MM.1S (cell line): ENCODE measurements around the gene P2RX2.

ENCODE experiments used
- DNase-seq: peaks from one replicate; pipeline ENCODE4 v3.0.0-alpha.2; 2015
- H2AFZ ChIP-seq: fragments of 300-600 bp; sonication (generic); 2 replicates; pipeline ENCODE4 v1.6.0; 2016; ENCODE audit warnings: antibody characterized with exemption, low read length
- H3F3A ChIP-seq: fragments of 300-600 bp; sonication (generic); 2 replicates; pipeline ENCODE4 v1.6.1; 2016; ENCODE audit warnings: mild to moderate bottlenecking, antibody characterized with exemption, low read length, moderate library complexity, mixed read lengths; ENCODE audit not compliant: insufficient read depth
- H3K27ac ChIP-seq: fragments of 300-600 bp; sonication (generic); 2 replicates; pipeline ENCODE4 v1.5.1; 2016; ENCODE audit warnings: mild to moderate bottlenecking, low read length
- H3K27me3 ChIP-seq: fragments of 300-600 bp; sonication (generic); replicated peaks from 2 replicates; pipeline ENCODE4 v1.6.0; 2016; ENCODE audit warnings: low read length; ENCODE audit not compliant: insufficient read depth
- H3K36me3 ChIP-seq: fragments of 300-600 bp; sonication (generic); replicated peaks from 2 replicates; pipeline ENCODE4 v1.6.1; 2016; ENCODE audit warnings: mild to moderate bottlenecking, low read length, mixed read lengths; ENCODE audit not compliant: insufficient read depth
- H3K4me1 ChIP-seq: fragments of 300-600 bp; sonication (generic); 2 replicates; pipeline ENCODE4 v1.6.1; 2016; ENCODE audit warnings: low read length, mixed read lengths
- H3K4me2 ChIP-seq: fragments of 300-600 bp; sonication (generic); 2 replicates; pipeline ENCODE4 v1.6.0; 2016; ENCODE audit warnings: low read depth, low read length
- H3K4me3 ChIP-seq: fragments of 300-600 bp; sonication (generic); 2 replicates; pipeline ENCODE4 v1.5.1; 2016; ENCODE audit warnings: low read length, mixed read lengths
- H3K79me2 ChIP-seq: fragments of 300-600 bp; sonication (generic); 2 replicates; pipeline ENCODE4 v1.6.1; 2016; ENCODE audit warnings: mixed run types, low read length, mixed read lengths
- H3K9ac ChIP-seq: fragments of 300-600 bp; sonication (generic); 2 replicates; pipeline ENCODE4 v1.6.1; 2016; ENCODE audit warnings: low read length, mixed read lengths
- H3K9me2 ChIP-seq: fragments of 300-600 bp; sonication (generic); replicated peaks from 2 replicates; pipeline ENCODE4 v1.6.1; 2016; ENCODE audit warnings: mild to moderate bottlenecking, low read length, mixed read lengths; ENCODE audit not compliant: insufficient read depth
- H3K9me3 ChIP-seq: fragments of 300-600 bp; sonication (generic); replicated peaks from 2 replicates; pipeline ENCODE4 v1.6.1; 2016; ENCODE audit warnings: mild to moderate bottlenecking, low read length, mixed read lengths; ENCODE audit not compliant: insufficient read depth
- H4K20me1 ChIP-seq: fragments of 300-600 bp; sonication (generic); 2 replicates; pipeline ENCODE4 v1.6.1; 2016; ENCODE audit warnings: mild to moderate bottlenecking, low read length, moderate library complexity, mixed read lengths; ENCODE audit not compliant: insufficient read depth
- CTCF ChIP-seq: fragments of 300-600 bp; sonication (generic); IDR thresholded peaks from 2 replicates; pipeline ENCODE4 v1.5.1; 2016; ENCODE audit warnings: antibody characterized with exemption, low read length, mixed read lengths
- EZH2 ChIP-seq: fragments of 300-600 bp; sonication (generic); optimal IDR thresholded peaks from 2 replicates; pipeline ENCODE3; 2017; ENCODE audit warnings: low read depth, mild to moderate bottlenecking, antibody characterized with exemption, low read length, mixed read lengths
- EZH2phosphoT487 ChIP-seq: fragments of 300-600 bp; sonication (generic); IDR thresholded peaks from 2 replicates; pipeline ENCODE4 v1.6.1; 2018; ENCODE audit warnings: antibody characterized with exemption, low read length

Gene P2RX2

DNA sequence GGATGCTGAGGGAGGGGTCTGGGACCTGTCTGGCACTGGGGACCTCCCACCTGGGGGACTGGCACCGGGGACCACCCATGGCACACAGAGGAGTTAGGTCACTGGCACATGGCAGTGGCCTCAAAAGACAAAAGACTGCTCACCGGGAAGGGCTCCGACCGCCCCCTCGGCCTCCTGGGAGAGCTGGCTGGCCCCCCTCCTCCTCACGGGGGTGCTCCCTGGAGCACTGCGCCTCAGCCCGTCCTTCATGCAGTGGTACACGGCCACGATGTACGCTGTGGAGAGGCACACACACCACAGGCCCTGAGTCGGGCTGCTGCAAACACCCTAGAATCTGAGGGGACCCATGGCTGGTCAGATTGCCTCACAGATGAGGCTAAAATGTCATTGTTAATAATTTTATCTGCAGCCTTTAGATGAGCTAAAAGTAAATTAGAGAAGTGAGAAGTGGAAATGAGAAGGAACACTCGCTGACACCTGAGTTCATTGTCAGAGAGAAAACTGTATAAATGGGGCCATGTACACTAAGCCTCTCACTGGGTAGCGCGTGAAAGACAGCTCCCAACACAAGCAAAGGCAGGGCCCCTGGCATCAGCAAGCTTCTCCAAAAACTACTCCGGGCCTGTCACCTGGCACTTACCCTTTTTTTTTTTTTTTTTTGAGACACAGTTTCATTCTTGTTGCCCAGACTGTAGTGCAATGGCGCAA is 14.1 kb downstream of the P2RX2 start:
- Histone ChIP-seq H3K79me2 (no peaks in the 10 kb centered on the region), H3K4me2 (no peak overlapping the region), H3K9me3 (no peaks in the 10 kb centered on the region), H3K27me3 (no peaks in the 10 kb centered on the region), H2AFZ (no peak overlapping the region), H3K27ac (no peak overlapping the region), H3F3A (no peaks in the 10 kb centered on the region), H3K4me3 (no peak overlapping the region), H3K9ac (no peak overlapping the region), H3K36me3 (no peaks in the 10 kb centered on the region), H4K20me1 (no peaks in the 10 kb centered on the region), H3K9me2 (no peaks in the 10 kb centered on the region), H3K4me1 (no peaks in the 10 kb centered on the region)
- TF ChIP-seq EZH2 (no peak), EZH2phosphoT487 (no peak), CTCF (no peak)
- DNase-seq, result no peak

GRCh38 chr12:132633398-132633797 is 14.8 kb downstream of the P2RX2 start:
- DNase-seq, result no peak
- Histone ChIP-seq H3K79me2 (no peaks in the 10 kb centered on the region), H3K27ac (no peak overlapping the region), H3K4me1 (no peaks in the 10 kb centered on the region), H3K36me3 (no peaks in the 10 kb centered on the region), H3K4me2 (no peak overlapping the region), H3F3A (no peaks in the 10 kb centered on the region), H3K4me3 (no peak overlapping the region), H3K9me3 (no peaks in the 10 kb centered on the region), H3K27me3 (no peaks in the 10 kb centered on the region), H3K9ac (no peak overlapping the region), H3K9me2 (no peaks in the 10 kb centered on the region), H2AFZ (no peak overlapping the region), H4K20me1 (no peaks in the 10 kb centered on the region)
- TF ChIP-seq EZH2 (no peak), CTCF (no peak), EZH2phosphoT487 (no peak)

DNA sequence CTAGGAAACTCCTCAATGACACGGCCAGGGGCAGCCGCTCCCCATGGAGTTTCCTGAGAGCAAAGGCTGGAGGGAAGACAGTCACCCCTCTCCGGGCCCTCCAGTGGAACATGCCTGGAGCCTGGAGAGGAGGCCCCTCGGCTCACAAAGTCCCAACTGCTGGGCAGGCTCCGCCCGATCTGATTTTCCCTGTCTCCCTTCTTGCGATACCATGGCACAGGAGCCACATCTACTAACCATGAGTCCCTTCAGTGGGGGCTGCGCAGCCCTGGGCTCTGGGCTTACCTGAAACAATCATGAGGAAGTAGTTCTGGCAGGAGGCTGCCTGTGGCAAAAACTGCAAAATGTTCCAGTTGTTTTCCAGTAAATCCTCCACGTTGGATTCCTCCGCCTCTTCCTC is 15.3 kb downstream of the P2RX2 start:
- H3K9ac ChIP-seq, result no peak overlapping the region
- H3K4me2 ChIP-seq, result no peak overlapping the region
- H3K27ac ChIP-seq, result no peak overlapping the region
- no peaks in the 10 kb centered on the region for H4K20me1 ChIP-seq
- H3K9me3 ChIP-seq, result no peaks in the 10 kb centered on the region
- no peak for TF ChIP-seq EZH2phosphoT487
- no peak for TF ChIP-seq EZH2
- no peak for TF ChIP-seq CTCF
- H3K36me3 ChIP-seq, result no peaks in the 10 kb centered on the region
- no peaks in the 10 kb centered on the region for H3K27me3 ChIP-seq
- H3K4me3 ChIP-seq, result no peak overlapping the region
- no peaks in the 10 kb centered on the region for H3K79me2 ChIP-seq
- H3F3A ChIP-seq, result no peaks in the 10 kb centered on the region
- no peaks in the 10 kb centered on the region for H3K9me2 ChIP-seq
- DNase-seq, result no peak
- H3K4me1 ChIP-seq, result no peaks in the 10 kb centered on the region
- no peak overlapping the region for H2AFZ ChIP-seq
